ENCODE measurements around the gene NFIC.

DNA sequence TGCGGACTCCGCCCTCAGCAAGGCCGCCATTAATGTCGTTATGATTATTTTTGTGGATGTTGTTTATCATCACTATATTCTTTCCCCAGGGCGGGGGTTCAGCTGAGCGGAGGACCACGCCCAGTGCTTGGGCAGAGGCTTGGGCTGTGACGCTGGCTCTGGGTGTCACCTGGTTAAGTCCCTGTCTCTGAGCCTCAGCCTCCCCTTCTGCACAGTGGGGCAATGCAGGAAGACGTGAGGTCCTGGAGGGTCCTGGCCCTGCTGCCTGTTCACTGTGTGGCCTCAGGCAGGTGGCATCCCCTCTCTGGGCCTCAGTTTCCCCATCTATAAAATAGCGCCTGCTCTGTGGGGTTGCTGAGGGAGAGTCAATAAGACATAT, 32.5 kb downstream of the NFIC start:
- no peak for TF ChIP-seq CTCF (IDR thresholded peaks at IDR 0.05)
- no peak for TF ChIP-seq EZH2 (IDR thresholded peaks at IDR 0.05)

All from neural progenitor cell (in vitro differentiated cells).